GM19463 (cell line): Measurements from ENCODE around the gene ZNF148.
A peak's percentile ranks its signal among the peaks of the same experiment; 100 is the strongest.

Experiments used
- ATAC-seq: cut with Tn5 transposase; IDR thresholded peaks from one replicate; pipeline ENCODE4 v1.9.1; 2021; ENCODE audit warnings: mild to moderate bottlenecking, moderate library complexity; ENCODE audit not compliant: unreplicated experiment

Gene ZNF148

DNA sequence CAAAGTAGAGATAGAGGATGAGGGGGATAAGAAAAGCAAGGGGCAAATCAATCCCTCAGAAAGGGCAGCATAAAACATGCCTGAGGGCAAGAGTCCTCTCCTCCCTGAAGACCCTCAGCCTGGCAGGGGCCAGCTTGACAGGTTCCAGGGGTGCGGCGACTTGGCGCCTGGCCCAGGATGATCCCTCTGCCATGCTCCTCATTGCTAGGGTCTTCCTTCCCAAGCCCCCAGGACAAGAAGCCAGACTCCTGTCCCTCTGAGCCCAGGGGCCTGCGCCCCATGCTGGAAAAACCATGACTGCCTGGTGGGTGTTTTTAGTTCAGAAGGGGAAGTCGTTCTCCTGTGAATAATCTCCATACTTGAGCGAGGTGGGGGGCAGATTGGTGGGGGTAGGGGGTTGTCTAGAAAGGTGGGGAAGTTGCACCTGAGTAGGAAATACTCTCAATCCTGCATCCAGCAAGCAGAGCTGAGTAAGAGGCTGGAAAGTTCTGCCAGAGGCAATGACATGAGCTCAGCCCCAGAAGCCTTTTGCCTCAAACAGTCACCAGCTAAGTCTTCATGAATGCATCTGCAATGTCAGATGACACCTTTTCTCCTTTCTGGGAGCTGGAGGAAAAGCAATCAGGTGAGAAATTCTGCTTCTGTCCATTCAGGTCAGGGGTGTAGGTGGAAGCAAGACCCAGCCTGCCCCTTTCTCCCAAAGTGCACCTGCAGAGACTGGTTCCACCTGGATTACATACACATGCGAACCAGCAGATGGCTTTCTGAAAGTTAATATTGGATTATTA lies 180.9 kb downstream of the ZNF148 start:
- ATAC-seq: no peak

DNA sequence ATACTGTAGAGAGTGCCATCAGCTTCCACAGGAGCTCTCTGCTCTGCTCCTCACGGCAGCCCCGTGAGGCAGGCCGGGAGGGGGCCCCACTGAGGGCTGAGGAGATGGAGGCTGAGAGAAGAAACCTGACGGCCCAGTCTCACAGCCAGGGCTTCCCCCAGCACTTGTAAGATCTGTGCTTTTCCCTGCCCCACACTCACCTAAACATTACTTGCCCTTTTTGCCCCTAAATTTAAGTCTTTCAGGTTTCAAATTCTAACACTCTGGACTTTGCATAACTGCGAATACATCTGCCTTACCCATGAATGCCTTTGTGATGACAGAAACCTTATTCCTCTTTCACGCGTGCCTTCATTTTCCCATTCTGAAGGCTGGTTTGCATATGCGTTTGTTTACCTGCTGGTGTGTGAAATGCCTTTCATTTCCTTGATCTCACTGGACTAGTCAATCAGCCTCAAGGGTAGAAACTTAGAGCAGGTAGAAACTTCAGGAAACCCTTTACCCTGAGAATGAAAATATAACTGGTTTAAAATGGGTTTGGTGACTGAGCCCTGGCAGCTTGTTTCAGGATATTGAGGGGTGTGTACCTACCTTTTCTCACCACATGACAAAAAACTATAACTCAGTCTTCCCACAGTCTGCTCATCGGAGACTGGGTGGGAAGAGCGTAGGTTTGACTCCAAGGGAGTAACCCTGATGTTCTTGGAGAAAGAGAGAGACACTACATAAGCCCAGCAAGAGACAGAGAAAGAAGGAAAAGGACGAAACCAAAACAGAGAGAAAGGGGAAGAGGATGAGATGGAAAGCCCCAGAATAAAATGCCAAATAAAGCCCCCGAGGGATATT lies 182.7 kb downstream of the ZNF148 start:
- ATAC-seq: peak; percentile 79

DNA sequence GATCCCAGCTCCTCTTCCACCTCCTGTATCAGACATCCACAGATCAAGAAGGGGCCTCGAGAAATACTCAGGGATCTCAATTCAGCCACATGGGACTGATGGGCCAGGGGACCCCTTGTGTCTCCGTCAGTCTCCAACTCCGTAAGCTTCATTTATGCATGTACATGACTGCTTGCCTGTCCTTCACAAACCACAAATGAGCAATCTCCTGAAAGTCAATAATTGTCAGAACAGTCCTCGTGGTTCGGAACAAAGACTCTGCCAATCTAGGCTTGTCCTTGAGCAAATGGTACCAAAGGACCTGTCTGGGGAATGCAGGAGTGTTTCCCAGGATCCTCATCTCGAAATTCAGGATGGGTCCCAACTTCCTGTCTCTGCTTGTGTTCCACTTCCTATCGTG lies 183.4 kb downstream of the ZNF148 start:
- no peak for ATAC-seq

DNA sequence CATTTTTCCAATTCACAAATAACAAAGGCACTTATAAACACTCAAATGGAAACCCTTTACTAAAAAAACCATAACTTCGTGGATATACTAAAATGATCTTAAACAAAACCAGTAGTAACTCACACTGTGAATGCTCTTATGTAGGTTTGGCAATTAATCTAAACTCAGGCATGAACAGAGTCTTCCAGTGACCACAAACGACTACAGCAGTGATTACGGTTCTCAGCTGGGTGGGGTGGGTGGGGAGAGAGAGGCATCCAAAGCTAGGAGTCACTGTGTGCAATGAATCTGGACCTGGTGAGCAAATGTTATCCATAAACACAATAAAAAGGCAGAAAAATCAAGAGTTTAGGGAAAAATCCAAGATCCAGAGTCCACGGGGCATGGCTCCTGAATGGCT lies 183.9 kb downstream of the ZNF148 start:
- ATAC-seq: no peak

DNA sequence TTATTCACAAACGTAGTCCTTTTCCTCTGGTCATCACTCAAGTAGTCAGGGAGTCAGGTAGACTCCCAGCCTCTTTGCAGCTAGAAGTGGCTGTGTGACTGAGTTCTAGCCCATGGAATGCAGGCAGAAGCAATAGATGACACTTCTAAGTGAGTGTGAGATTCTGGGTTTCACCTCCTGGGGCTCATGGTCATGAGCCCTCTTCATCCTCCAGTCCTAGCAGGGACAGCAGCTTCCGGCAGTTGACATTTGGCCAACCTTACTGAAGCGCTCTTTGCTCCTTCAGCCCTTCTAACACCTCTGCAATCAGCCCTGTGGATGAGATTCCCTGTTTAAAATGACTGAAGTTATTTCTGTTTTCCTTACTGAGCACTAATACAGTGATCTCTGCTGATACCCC lies 184.3 kb downstream of the ZNF148 start:
- ATAC-seq: no peak

DNA sequence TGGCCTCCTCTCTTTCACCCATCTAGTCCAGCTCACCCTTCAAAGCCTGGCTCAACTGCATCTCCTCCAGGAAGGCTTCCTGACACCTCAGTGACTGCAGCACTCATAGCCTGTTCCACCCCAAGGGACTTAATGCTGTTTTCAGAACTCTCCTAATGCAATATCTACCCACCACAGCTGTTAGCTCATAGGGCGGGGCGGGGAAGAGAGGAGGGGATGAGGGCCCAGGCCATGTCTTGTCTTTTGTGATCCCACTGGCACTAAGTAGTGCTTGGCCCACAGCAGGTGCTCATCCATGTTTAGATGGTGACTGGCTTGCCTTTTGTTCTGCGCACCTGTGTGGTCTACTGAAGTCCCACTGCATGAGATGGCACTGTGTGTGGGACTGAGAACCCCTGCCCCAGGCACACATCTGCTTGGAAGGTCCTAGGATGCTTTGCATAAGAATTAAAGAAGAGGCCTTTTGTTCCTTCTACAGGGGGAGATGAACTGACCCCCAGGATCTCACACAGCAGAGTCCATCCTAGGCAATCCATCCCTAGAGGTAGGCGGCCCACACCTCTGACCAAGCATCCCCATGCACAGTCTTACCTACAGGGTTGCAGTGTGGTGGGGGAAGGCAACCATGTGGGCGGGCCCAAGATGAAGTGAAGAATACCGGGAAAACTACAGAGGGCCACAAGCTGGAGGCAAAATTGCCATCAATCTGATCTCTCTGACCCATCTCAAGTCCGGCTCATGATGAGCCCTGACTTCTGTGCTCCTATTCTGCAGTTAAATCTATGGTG lies 185.6 kb downstream of the ZNF148 start:
- no peak for ATAC-seq

DNA sequence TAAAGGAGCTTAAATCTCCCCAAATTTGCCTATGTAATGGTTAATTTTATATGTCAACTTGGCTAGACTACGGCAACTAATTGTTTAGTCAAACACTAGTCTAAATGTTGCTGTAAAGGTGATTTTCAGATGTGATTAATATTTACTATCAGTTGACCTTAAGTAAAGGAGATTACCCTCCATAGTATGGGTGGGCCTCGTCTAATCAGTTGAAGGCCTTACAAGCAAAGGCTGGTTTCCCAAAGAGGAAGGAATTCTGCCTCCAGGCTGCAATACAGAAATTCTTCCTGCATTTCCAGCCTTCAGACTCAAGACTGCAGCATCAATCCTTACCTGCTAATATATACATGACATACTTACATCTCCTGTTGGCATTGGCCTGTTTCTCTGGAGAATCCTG lies 186.2 kb downstream of the ZNF148 start:
- ATAC-seq: no peak

DNA sequence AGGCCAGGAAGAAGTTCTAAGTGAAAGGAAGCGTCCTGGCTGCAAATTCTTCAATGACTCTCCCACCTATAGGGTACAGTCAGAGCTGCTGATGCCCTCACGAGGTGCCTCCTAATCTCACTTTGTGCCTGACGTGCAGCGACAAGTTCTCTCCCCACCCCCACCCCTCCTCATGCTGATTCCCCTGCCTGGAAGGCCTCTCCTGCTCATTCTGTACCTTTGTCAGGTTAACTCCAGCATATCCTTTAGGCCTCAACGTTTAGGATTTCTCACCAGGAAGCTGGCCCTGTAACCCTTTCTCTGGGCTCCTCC lies 187.6 kb downstream of the ZNF148 start:
- ATAC-seq: no peak

DNA sequence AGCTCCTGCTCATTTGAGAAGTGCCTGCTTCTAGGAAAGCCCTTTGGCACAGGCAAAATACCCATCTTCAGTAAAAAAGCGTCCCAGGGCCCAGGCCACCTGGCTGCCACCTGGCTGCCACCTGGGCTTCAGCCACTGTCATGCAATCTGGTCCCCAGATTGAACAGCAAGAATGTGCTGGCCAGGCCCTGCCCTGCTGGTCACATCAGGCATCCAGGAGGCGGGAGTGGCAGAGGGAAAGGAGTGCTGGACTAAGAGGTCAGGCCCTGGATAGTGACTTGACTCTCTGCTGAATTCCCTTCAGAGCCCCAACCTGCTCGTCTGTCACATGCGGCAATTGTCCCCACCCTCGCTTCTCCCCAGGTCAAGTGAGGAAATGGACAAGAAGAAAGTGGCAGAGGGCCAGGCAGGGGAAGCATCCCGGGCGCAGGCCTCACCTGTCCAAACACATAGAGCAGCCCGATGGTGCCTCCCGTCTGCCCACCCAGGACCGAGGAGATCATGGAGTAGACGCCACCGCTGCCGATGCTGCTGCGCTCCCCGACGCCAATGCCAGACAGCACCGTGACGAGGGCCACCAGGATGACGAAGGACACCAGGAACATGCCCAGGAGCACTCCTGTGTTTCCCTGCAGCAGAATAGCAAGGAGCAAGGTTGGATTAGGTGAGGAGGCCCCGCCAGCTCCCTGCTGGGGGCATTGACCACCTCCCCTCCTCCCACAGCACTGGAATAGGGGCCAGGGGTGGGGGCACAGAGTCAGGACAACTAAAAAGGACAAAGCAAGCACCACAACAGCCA lies 188.1 kb downstream of the ZNF148 start:
- no peak for ATAC-seq

DNA sequence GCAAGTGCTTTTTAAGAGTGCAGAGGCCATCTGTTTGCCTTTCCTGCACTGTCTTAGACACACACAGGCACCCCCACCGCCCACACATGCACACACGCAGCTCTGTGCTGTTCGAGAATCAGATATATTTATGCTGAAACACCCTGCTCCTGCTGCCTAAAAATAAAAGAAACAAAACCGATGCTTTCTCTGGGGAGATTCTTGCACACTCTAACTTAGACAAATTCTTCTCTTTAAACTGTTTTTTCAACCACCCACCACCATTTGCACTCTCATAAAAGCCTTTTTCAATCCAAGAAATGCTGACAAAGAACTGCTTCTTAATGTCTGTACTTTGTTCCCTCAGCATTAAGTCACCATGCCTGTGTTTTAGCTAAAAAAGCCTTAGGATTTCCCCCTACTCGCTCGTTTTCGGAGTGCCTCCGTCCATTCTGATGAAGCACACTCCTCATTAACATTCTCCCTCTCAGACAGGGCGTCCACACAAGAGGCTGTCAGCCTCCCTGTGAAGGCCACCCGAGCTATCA lies 188.8 kb downstream of the ZNF148 start:
- ATAC-seq: no peak

DNA sequence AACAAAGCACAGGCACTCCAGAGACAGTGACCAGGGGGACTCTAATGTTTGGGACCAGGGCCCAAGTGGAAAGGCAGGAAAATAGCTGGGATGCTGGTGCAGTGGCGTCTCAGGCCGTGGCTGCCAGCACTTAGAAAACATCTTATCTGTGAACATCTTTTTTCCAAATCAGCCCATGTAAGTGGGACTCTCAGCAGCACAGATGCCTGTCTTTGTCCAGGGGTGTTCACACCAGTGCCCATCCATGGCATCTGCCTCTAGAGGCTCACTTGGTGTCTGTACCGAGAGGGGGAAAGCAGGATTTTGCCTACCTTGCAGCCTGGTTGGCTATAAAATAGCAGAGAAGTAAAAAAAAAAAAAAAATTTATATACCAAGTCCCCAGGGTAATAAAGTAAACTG lies 189.3 kb downstream of the ZNF148 start:
- no peak for ATAC-seq

DNA sequence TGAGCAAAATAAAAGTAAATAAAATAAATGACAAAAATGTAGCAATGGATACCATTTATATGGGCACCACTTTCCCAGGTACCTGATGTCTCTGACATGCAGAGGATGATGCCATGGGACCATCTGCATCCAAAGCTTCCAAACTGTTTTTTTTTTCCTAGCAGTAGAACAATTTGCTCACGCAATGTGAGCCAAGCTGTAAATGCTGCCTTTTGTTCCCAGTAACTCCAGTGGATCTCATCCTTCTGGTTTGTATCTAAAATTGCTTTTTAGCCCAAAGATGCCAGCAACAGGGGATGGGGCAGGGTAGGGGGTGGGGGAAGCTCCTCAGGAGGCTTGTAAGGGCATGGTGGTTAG lies 195.3 kb downstream of the ZNF148 start:
- ATAC-seq: no peak

DNA sequence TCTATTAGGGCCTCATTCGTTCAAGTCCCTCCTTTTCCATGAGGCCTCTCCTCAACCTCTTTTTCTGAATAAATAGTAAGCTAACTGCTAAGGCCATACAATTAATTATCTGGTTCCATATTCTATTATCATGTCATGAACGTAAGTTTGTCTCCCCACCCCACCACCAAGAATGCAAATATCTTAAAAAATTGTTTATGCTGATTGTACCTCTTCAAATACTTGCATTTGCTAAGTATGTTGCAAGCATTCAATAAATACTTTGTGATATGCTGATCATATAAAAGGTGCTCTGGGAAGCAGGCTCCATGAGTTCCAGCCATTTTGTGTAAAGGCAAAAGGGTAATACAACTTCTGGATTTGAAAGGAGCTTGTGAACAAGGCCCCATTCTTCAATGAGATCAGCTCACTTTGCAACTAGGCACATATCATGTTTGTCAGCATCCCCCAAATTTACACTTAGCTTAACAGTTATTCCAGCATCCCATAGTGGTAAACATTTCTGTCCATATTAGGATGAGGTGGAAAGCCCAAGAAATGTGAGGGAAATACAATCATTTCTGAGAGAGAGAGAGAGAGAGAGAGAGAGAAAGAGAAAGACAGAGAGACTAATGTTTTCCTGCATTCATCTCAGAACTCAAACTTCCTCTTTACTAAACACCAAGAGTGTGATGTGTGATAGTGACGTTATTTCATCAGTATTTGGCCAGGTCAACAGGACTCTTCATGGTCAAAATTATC lies 195.8 kb downstream of the ZNF148 start:
- ATAC-seq: no peak

DNA sequence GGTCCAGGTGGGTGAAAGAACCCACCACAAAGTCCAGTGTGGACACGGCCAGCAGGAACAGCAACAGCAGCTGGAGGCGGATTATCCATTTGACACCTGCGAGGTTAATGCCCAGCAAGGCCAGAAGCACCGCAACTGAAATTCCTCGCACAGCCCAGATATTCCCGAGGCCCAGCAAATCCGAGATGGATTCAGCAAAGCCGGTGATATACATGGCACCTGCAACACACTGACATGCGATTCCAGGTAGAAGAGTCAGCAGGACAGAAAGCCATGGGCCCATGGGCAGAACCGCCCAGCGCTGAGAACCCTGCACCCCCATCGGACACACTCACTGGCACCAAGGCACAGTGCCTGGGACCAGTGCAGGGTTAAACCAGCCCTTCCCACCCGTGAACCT lies 197.4 kb downstream of the ZNF148 start:
- ATAC-seq: no peak
